22Rv1 (cell line): ENCODE data around the gene RAB7A.

Experiments used
- ZFX ChIP-seq: fragments of 450-650 bp; IDR thresholded peaks from 2 replicates; pipeline ENCODE4 v1.6.1; 2017; ENCODE audit warnings: antibody characterized with exemption, borderline replicate concordance
- TF ChIP-seq, protein P1 (sequence below): fragments of 450-650 bp; IDR thresholded peaks from 2 replicates; pipeline ENCODE4 v1.5.1; 2017; ENCODE audit warnings: mild to moderate bottlenecking

DNA sequence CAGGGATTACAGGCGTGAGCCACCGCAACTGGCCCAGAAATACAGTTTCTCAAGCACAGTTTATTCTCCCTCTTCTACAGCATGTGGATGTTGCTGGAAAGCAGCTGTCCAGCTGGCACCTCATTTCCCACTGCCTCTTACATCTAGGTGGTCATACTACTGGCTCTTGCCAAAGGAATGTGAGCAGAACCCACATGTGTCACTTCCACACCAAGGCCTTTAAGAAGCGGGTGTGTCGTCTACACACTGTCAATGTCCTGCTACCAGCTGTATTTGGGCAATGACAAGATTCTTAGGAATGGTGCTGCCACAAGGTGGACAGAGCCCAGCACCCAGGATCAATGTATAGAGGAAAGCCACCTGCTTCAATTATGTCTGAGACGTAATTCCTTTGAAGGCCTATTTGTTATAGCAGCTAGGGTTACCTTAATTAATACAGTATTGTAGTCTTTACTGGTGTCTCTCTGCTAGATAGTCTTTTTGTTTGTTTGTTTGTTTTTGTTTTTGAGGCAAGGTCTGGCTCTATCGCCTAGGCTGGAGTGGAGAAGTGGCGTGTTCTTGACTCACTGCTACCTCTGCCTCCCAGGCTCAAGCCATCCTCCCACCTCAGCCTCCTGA, 15.1 kb upstream of the RAB7A start:
- TF ChIP-seq ZFX, result no peak
- TF ChIP-seq, protein P1, sequence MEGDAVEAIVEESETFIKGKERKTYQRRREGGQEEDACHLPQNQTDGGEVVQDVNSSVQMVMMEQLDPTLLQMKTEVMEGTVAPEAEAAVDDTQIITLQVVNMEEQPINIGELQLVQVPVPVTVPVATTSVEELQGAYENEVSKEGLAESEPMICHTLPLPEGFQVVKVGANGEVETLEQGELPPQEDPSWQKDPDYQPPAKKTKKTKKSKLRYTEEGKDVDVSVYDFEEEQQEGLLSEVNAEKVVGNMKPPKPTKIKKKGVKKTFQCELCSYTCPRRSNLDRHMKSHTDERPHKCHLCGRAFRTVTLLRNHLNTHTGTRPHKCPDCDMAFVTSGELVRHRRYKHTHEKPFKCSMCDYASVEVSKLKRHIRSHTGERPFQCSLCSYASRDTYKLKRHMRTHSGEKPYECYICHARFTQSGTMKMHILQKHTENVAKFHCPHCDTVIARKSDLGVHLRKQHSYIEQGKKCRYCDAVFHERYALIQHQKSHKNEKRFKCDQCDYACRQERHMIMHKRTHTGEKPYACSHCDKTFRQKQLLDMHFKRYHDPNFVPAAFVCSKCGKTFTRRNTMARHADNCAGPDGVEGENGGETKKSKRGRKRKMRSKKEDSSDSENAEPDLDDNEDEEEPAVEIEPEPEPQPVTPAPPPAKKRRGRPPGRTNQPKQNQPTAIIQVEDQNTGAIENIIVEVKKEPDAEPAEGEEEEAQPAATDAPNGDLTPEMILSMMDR, result no peak
